Stimulated activated CD4-positive, alpha-beta T cell treated with anti-CD3 and anti-CD28 coated beads, Interleukin-4, amount 100 ng/mL, for 48 hours (primary cell): ENCODE measurements around the gene RPTOR.

Source experiments
- DNase-seq, 2 donors: peaks; one replicate each; pipeline ENCODE4 v3.0.0-alpha.2; 2020; ENCODE audit warnings: low read depth in 2 of 2

RPTOR gene

GRCh38 chr17:80961541-80962330, 417.1 kb downstream of the RPTOR start:
- DNase-seq: no peak

DNA sequence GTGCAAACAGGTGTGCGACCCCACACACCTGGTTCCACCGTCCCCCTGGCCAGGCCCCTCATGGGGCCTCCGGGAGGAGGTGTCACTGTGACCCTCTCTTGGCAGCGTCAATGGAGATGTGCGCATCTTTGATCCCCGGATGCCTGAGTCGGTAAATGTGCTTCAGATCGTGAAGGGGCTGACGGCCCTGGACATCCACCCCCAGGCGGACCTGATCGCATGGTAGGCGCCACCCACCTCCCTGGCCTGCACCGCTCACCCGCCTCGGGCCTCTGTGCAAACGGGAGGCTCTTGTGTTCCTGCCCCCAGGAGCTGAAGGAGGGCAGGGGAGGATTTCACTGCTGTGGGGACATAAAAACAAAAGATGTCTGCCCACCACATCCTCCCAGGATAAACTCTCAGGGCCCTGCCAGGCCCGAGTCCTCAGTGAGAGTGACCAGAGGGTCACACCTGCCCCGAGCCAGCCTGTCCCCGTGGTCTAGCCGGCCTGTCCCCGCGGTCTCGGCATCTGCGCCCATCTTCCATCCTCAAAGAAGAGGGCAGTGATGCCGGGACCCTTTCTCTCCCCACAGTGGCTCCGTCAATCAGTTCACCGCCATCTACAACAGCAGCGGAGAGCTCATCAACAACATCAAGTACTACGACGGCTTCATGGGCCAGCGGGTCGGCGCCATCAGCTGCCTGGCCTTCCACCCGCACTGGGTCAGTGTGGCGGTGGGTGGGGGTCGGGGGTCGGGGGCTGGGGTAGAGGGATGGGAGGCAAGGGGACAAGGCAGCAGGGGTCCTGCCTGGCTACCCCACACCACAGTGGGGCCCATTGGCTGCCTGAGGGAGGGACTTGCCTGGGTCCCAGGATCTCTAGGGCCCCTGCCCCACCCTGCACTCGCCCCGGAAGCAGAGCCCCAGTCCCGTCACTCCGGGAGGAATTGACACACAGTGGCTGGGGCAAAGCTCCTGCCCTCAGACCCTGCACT, 418.0 kb downstream of the RPTOR start:
- DNase-seq: no peak

- no peak for DNase-seq
These were observed 419.3 kb downstream of the RPTOR start for GRCh38 chr17:80963812-80964543.

GRCh38 chr17:80964544-80964856, 419.9 kb downstream of the RPTOR start:
- no peak for DNase-seq

GRCh38 chr17:80964859-80965580, 420.4 kb downstream of the RPTOR start:
- DNase-seq: no peak

DNA sequence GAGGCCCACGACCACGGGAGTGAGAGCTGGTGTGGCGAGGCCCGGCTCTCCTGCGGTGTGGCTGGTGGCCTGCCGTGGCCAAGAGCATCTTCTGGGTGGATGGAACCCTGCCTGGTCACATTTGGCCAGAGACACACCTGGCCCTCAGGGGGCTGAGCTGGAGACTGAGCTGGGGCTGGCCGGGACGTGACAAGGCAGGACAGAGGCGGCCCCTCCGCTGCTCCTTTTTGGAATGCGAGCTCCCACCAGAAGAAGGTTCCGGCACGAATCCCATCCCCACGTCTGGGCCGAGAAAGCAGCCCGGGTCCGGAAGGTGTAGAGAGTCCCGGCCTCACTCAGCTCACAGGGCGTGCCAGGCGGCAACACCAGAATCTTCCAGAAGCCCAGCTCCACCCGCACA, 421.0 kb downstream of the RPTOR start:
- DNase-seq: no peak

DNA sequence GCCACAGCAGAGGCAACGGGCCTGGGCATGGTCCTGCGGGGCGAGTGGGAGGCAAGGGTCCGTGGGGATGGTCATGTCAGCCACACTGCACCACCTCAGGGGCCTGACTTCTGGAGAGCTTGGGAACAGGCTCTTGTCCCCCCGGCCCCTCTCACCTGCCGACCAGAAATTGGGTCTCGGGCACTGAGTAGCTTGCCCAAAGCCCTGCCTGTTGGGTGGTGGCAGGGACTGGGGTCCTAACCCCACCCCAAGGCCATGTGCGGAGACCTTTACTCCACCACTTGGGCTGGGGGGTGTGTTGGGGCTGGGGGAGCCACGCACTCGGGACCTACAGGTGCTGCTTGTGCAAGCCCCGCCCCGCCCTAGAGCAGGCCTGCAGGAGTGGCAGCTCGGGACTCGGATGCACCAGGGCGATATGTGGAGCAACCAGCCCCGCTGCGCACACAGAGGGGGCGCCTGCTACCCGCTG, 422.8 kb downstream of the RPTOR start:
- DNase-seq: no peak

GRCh38 chr17:80968602-80969029, 424.0 kb downstream of the RPTOR start:
- DNase-seq: no peak

GRCh38 chr17:80969030-80969673, 424.5 kb downstream of the RPTOR start:
- DNase-seq: no peak

- no peak for DNase-seq
These were observed 425.0 kb downstream of the RPTOR start for GRCh38 chr17:80969674-80970043.

GRCh38 chr17:80970044-80970761, 425.6 kb downstream of the RPTOR start:
- peak in 1 of 2 donors; percentile 30 for DNase-seq

DNA sequence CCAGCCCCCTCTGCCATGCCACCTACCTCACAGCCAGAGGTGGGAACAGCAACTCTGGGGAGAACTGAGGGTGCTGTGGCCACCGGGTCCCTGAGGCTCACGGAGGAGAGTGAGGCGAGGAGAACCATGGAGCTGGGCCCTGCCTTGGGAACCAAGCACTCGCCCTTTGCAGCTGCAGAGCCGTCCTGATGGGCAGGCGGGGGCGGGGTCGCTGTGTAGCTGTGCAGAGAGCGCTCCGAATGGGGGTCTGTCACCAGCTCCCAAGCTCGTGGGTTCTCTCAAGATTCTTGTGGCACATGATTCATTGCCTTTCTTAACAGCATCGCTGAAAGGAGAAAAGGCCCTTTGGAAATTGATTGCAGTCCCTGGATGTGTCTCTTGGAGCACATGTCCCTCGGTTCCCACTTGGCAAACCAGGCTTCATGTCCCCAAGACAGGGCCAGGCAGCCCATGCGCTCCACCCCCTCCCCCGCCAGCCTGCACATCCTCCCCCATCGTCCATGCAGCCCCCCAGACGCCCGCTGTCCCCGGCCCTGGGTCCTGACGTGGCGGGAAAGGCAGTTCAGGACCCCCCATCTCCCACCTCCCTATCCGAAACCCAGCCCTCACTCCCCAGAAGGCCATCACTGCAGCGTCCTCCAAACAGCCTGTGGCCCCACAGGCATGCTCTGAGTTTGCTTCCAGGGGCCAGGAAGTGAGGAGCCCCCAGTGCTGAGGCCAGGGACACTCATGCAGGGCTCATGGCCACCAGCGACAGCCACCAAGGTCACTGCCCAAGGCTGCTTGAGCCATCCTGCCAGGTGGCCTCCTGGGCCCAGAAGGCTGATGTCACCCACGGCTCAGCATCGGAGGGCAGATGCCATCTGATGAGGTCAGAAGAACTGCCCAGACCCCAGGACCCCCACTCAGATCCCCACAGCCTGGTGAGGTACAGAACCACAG, 426.4 kb downstream of the RPTOR start:
- no peak for DNase-seq

GRCh38 chr17:80971704-80972304, 427.2 kb downstream of the RPTOR start:
- DNase-seq: no peak

DNA sequence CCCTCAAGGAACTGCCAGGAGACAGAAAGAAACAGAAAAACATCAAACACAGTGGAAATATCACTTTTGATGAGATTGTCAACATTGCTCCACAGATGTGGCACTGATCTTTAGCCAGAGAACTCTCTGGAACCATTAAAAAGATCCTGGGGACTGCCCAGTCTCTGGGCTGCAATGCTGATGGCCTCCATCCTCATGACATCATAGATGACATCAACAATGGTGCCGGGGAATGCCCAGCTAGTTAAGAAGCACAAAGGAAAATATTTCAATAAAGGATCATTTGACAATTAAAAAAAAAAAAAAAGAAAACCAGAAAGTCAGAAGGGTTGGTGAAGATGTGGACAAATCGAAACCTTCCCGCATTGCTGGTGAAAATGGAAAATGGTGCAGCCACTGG, 432.1 kb downstream of the RPTOR start:
- no peak for DNase-seq

GRCh38 chr17:80977172-80977571, 432.5 kb downstream of the RPTOR start:
- no peak for DNase-seq

- DNase-seq: no peak
These were observed 434.2 kb downstream of the RPTOR start for GRCh38 chr17:80978499-80979497.
